Measurements from ENCODE around the gene CENPU.

- TF ChIP-seq CTCF (IDR thresholded peaks at IDR 0.05; ENCODE audit: insufficient read depth, low read length) (no peak), POLR2AphosphoS5 (IDR thresholded peaks at IDR 0.05; ENCODE audit: low read depth) (no peak)
These were observed 42.1 kb upstream of the CENPU start for GRCh38 chr4:184775854-184776555.
